ENCODE data around the gene MME.

- TF ChIP-seq ZFP30 (CRISPR knock-in tag; IDR thresholded peaks at IDR 0.05) = no peak
- no peak for TF ChIP-seq ARNTL (CRISPR knock-in tag; IDR thresholded peaks at IDR 0.05; ENCODE audit: borderline replicate concordance, low read depth)
- no peak for TF ChIP-seq TCF4 (CRISPR knock-in tag; IDR thresholded peaks at IDR 0.05; ENCODE audit: borderline replicate concordance)
- TF ChIP-seq PATZ1 (CRISPR knock-in tag; IDR thresholded peaks at IDR 0.05; ENCODE audit: borderline replicate concordance) = no peak
- TF ChIP-seq GLIS3 (CRISPR knock-in tag; IDR thresholded peaks at IDR 0.05) = no peak
- TF ChIP-seq ZNF565 (CRISPR knock-in tag; conservative IDR thresholded peaks at IDR 0.05; ENCODE audit: low read depth) = no peak
- TF ChIP-seq RARB (CRISPR knock-in tag; IDR thresholded peaks at IDR 0.05) = no peak
- TF ChIP-seq ZNF8 (CRISPR knock-in tag; IDR thresholded peaks at IDR 0.05) = no peak
- TF ChIP-seq ZFP3 (CRISPR knock-in tag; IDR thresholded peaks at IDR 0.05) = no peak
Measured at GRCh38 chr3:155202626-155203025, 122.5 kb downstream of the MME start.

Measured in SK-N-SH treated with all-trans-retinoic acid at 6 μM for 48 hours (cell line).